OCI-M2 (cell line): Measurements from ENCODE around the gene TRIM36.

Source experiments
- DNase-seq: peaks from one replicate; lab custom pipeline; 2025; ENCODE audit not compliant: unreplicated experiment; lab: John Stamatoyannopoulos, UW

Gene TRIM36

GRCh38 chr5:115084246-115084793, 85.4 kb downstream of the TRIM36 start:
- DNase-seq, result no peak

GRCh38 chr5:115079924-115080623, 89.6 kb downstream of the TRIM36 start:
- no peak for DNase-seq
